Testis (tissue), 3 donors: ENCODE data around the gene DGKH. TPM values are rescaled to one million over a fixed set of nuclear protein-coding genes. Genes with fewer than 3 reads are reported as not detected.

Experiments used
- DNase-seq: peaks from one replicate; pipeline ENCODE4 v3.0.0-alpha.2; 2019
- H3K27ac ChIP-seq, 2 donors: fragments of 200-600 bp; sonication (generic); one replicate each; pipeline ENCODE4 v1.5.1; 2019
- H3K27me3 ChIP-seq: fragments of 200-600 bp; sonication (generic); one replicate; pipeline ENCODE4 v1.5.1; 2019
- H3K36me3 ChIP-seq: fragments of 200-600 bp; sonication (generic); one replicate; pipeline ENCODE4 v1.5.1; 2017; ENCODE audit warnings: low read depth; ENCODE audit errors: missing control alignments
- H3K4me1 ChIP-seq: fragments of 200-600 bp; sonication (generic); one replicate; pipeline ENCODE4 v1.5.1; 2019
- H3K4me3 ChIP-seq, 2 donors: fragments of 200-600 bp; sonication (generic); one replicate each; pipeline ENCODE4 v1.5.1; 2017 to 2019
- H3K9me3 ChIP-seq: fragments of 200-600 bp; sonication (generic); one replicate; pipeline ENCODE4 v1.5.1; 2017
- CTCF ChIP-seq, 3 experiments: fragments of 450-650 bp in 2 of 3; fragments of 200-600 bp in 1 of 3; sonication (generic) in 1 of 3; IDR thresholded peaks; one replicate each; pipeline ENCODE4 v1.5.1; 2016 to 2019; ENCODE audit warnings: antibody characterized with exemption in 3 of 3, mild to moderate bottlenecking in 2 of 3, moderate library complexity in 1 of 3
- POLR2A ChIP-seq: fragments of 450-650 bp; IDR thresholded peaks from one replicate; pipeline ENCODE4 v1.6.1; 2017; ENCODE audit warnings: antibody characterized with exemption, mild to moderate bottlenecking, moderate library complexity
- WGBS, 2 donors: methylation state at CpG; one replicate each; pipeline ENCODE4 v1.1.5; 2018; 5-methylcytosine and 5-hydroxymethylcytosine counted together
- intact Hi-C: fragments of 100-400 bp; cut with DNase I; formaldehyde crosslinking; loops from one replicate; pipeline ENCODE4 v1.15.1; 2023; ENCODE audit warnings: low total_unique reads
- polyA plus RNA-seq: library from polyadenylated mRNA; stranded (reverse); fragments of 350-450 nt; fragmentation: Illumina TruSeq; extraction: RNeasy Lipid Tissue Mini Kit (QIAGEN cat#74804); gene quantifications from one replicate; pipeline ENCODE4 v1.2.3, GENCODE V29; 2014; ENCODE audit warnings: low read depth, low replicate concordance; ENCODE audit not compliant: insufficient read depth
- total RNA-seq, 2 donors: library from RNA; depleted of rRNA; stranded (reverse); fragments of >200 nt; gene quantifications; one replicate each; pipeline ENCODE4 v1.2.3, GENCODE V29; 2016

DGKH gene
- total and polyA plus RNA-seq, 3 donors from 2014 or later, result 6.3 to 11.5 (median 9.8) TPM

- no peaks in the 10 kb centered on the region for H3K27me3 ChIP-seq
- no peak overlapping the region for H3K4me3 ChIP-seq
- H3K4me1 ChIP-seq, result no peaks in the 10 kb centered on the region
- H3K9me3 ChIP-seq, result no peaks in the 10 kb centered on the region
- intact Hi-C loops, result loop anchor here (10.0 kb wide), 1 partner anchor 445 kb away; no protein-coding TSS in a partner anchor
- TF ChIP-seq CTCF (IDR thresholded peaks at IDR 0.05) (no peak), POLR2A (no peak)
- no peak for DNase-seq
- no peak overlapping the region for H3K27ac ChIP-seq
- no peaks in the 10 kb centered on the region for H3K36me3 ChIP-seq
- 78 to 91% methylated on average over 1 of the region's 1 CpG for WGBS, 2 donors
Measured at GRCh38 chr13:42119875-42120274, 71.4 kb downstream of the DGKH start.

- H3K4me1 ChIP-seq, result no peaks in the 10 kb centered on the region
- 91 to 95% methylated on average over 2 of the region's 2 CpGs for WGBS, 2 donors
- intact Hi-C loops, result no loop called here
- H3K27me3 ChIP-seq, result no peaks in the 10 kb centered on the region
- DNase-seq, result no peak
- TF ChIP-seq POLR2A (no peak), CTCF (IDR thresholded peaks at IDR 0.05) (no peak)
- no peaks in the 10 kb centered on the region for H3K36me3 ChIP-seq
- H3K4me3 ChIP-seq, result no peak overlapping the region
- H3K27ac ChIP-seq, result no peak overlapping the region
- no peaks in the 10 kb centered on the region for H3K9me3 ChIP-seq
Measured at GRCh38 chr13:42123600-42123999, 75.2 kb downstream of the DGKH start.

- Histone ChIP-seq H3K36me3 (no peaks in the 10 kb centered on the region), H3K4me3 (no peak overlapping the region), H3K4me1 (no peaks in the 10 kb centered on the region), H3K9me3 (no peaks in the 10 kb centered on the region), H3K27ac (no peak overlapping the region), H3K27me3 (no peaks in the 10 kb centered on the region)
- TF ChIP-seq CTCF (IDR thresholded peaks at IDR 0.05) (no peak), POLR2A (no peak)
- WGBS, 2 donors, result 92 to 93% methylated on average over 2 of the region's 2 CpGs
- intact Hi-C loops, result no loop called here
- DNase-seq, result no peak
Measured at GRCh38 chr13:42125046-42125445, 76.6 kb downstream of the DGKH start.

DNA sequence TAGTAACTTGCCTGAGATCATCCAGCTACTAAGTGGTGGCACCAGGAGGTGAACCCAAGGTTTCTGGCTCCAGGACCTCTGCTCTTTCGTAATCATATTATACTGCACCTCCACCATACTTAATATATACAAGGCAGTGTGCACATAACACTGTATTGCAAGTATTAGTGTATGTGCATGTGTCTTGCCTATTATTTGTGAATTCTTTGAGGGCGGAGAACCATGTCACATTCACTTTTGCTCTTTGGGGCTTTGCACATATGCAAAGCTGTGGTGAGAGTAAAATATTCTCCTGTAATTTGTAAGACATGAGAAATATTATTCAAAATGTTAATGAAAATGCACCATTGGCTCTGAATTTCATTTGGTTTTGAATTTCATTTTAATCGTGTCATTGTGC lies 78.6 kb downstream of the DGKH start:
- intact Hi-C loops, result no loop called here
- TF ChIP-seq POLR2A (no peak), CTCF (IDR thresholded peaks at IDR 0.05) (no peak)
- 89 to 96% methylated on average over 3 of the region's 3 CpGs for WGBS, 2 donors

DNA sequence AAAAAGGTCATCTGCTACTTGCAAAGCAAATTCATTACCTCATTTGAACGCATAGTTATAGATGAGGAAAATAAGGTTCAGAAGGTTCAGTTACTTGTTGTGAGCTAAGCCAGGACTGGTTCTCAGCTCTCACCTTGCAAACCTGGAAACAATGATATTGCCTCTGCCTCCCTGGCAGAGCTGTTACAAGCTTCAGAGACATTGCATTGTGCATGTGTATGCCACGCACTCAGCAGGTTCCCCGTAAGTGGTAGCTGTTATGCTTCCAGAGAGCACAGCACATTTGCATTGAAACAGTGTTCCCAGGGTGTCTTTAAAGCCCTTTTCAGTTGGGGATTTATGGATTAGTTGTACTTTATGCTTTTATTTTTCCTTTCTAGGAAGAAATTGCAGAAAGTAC lies 80.6 kb downstream of the DGKH start:
- 75 to 77% methylated on average over 3 of the region's 3 CpGs for WGBS, 2 donors
- no peak for DNase-seq
- TF ChIP-seq POLR2A, result no peak
- no peaks in the 10 kb centered on the region for H3K27me3 ChIP-seq
- intact Hi-C loops, result no loop called here
- no peak overlapping the region for H3K4me3 ChIP-seq
- H3K36me3 ChIP-seq, result no peaks in the 10 kb centered on the region
- H3K9me3 ChIP-seq, result no peaks in the 10 kb centered on the region
- H3K27ac ChIP-seq, result no peak overlapping the region
- no peaks in the 10 kb centered on the region for H3K4me1 ChIP-seq

More for the DNA sequence above, 78.6 kb downstream of the DGKH start:
- Histone ChIP-seq H3K27me3 (no peaks in the 10 kb centered on the region), H3K9me3 (no peaks in the 10 kb centered on the region), H3K27ac (no peak overlapping the region), H3K4me3 (no peak overlapping the region), H3K4me1 (no peaks in the 10 kb centered on the region), H3K36me3 (no peaks in the 10 kb centered on the region)
- DNase-seq, result no peak
